GM18505 (cell line): ENCODE data around the gene POU1F1.

ENCODE experiments used
- ATAC-seq: cut with Tn5 transposase; IDR thresholded peaks from one replicate; pipeline ENCODE4 v1.9.1; 2021; ENCODE audit not compliant: unreplicated experiment
- POLR2A ChIP-seq: IDR thresholded peaks from 4 replicates; pipeline ENCODE4 v1.6.1; 2011; ENCODE audit warnings: borderline replicate concordance; ENCODE audit not compliant: insufficient read depth, insufficient read length; ENCODE audit errors: extremely low read depth

The POU1F1 gene

GRCh38 chr3:87233805-87234204 is 42.6 kb downstream of the POU1F1 start:
- no peak for TF ChIP-seq POLR2A
- ATAC-seq, result no peak

- no peak for TF ChIP-seq POLR2A
- no peak for ATAC-seq
Measured at GRCh38 chr3:87229113-87229512, 47.3 kb downstream of the POU1F1 start.

GRCh38 chr3:87228316-87228715 is 48.1 kb downstream of the POU1F1 start:
- TF ChIP-seq POLR2A, result no peak
- no peak for ATAC-seq

GRCh38 chr3:87227835-87228144 is 48.6 kb downstream of the POU1F1 start:
- peak; percentile 2 for ATAC-seq
- no peak for TF ChIP-seq POLR2A

- ATAC-seq, result peak; percentile 97
- TF ChIP-seq POLR2A, result peak; percentile 90
Measured at GRCh38 chr3:87227104-87227834, 49.1 kb downstream of the POU1F1 start, which contains the start of gene CHMP2B. Gene CHMP2B (plus strand): TSS chr3:87227309. CDS start chr3:87227523, 214 bp downstream.

GRCh38 chr3:87225659-87226058 is 50.7 kb downstream of the POU1F1 start:
- no peak for TF ChIP-seq POLR2A
- ATAC-seq, result no peak

- ATAC-seq, result no peak
- no peak for TF ChIP-seq POLR2A
Measured at GRCh38 chr3:87219611-87220010, 56.8 kb downstream of the POU1F1 start.

GRCh38 chr3:87218560-87218959 is 57.8 kb downstream of the POU1F1 start:
- TF ChIP-seq POLR2A, result no peak
- ATAC-seq, result no peak
